ENCODE measurements around the gene HIVEP1.

GRCh38 chr6:12082368-12082767 lies 70.3 kb downstream of the HIVEP1 start:
- TF ChIP-seq ZFP3 (CRISPR knock-in tag; IDR thresholded peaks at IDR 0.05) (no peak), PATZ1 (CRISPR knock-in tag; IDR thresholded peaks at IDR 0.05; ENCODE audit: borderline replicate concordance) (no peak), RARB (CRISPR knock-in tag; IDR thresholded peaks at IDR 0.05) (no peak), ZNF70 (CRISPR knock-in tag; IDR thresholded peaks at IDR 0.05) (no peak), SNAI2 (CRISPR knock-in tag; IDR thresholded peaks at IDR 0.05) (no peak), TSHZ2 (CRISPR knock-in tag; IDR thresholded peaks at IDR 0.05) (no peak), PPARA (CRISPR knock-in tag; IDR thresholded peaks at IDR 0.05; ENCODE audit: borderline replicate concordance) (no peak), ARNTL (CRISPR knock-in tag; IDR thresholded peaks at IDR 0.05; ENCODE audit: borderline replicate concordance, low read depth) (no peak), CSRNP3 (CRISPR knock-in tag; IDR thresholded peaks at IDR 0.05) (no peak), ZNF8 (CRISPR knock-in tag; IDR thresholded peaks at IDR 0.05) (no peak), POU6F1 (CRISPR knock-in tag; IDR thresholded peaks at IDR 0.05; ENCODE audit: borderline replicate concordance, low read depth) (no peak), ISL1 (CRISPR knock-in tag; IDR thresholded peaks at IDR 0.05) (no peak), ZFP30 (CRISPR knock-in tag; IDR thresholded peaks at IDR 0.05) (no peak)
